ENCODE measurements around the gene TENT5C.

DNA sequence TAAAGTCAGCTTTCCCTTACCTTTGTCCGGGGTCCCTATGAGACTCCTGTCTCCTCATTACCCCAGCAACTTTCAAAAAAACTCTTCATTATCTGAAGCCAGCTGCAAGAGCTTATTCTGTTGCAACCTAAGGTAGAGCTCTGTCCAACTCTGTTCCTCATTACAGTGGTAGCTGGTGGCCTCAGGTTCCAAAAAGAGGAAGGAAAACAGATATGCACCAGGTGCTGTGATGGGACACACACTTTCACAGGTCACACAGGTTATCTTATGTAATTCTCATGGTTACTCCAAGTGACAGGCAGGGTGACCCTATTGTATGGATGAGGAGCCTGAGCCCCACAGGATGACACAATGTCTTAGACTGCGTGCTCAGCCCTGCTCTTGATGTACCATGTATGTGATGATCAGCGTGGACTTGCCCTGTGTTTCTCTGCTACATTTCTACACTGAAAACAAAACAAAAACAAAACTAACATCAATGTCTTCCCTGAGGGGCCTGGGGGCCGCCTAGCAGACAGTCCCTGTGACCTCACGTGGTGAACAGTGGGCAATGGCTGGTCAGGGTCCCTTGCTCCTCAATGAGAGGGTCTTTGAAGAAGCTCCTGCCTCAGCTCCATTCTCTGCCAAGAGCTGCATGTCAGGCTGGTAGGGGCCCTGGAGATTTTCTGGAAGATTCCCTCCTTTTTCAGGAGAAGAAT is 9.7 kb upstream of the TENT5C start:
- TF ChIP-seq, protein P1, sequence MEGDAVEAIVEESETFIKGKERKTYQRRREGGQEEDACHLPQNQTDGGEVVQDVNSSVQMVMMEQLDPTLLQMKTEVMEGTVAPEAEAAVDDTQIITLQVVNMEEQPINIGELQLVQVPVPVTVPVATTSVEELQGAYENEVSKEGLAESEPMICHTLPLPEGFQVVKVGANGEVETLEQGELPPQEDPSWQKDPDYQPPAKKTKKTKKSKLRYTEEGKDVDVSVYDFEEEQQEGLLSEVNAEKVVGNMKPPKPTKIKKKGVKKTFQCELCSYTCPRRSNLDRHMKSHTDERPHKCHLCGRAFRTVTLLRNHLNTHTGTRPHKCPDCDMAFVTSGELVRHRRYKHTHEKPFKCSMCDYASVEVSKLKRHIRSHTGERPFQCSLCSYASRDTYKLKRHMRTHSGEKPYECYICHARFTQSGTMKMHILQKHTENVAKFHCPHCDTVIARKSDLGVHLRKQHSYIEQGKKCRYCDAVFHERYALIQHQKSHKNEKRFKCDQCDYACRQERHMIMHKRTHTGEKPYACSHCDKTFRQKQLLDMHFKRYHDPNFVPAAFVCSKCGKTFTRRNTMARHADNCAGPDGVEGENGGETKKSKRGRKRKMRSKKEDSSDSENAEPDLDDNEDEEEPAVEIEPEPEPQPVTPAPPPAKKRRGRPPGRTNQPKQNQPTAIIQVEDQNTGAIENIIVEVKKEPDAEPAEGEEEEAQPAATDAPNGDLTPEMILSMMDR (IDR thresholded peaks at IDR 0.05; ENCODE audit: insufficient read depth, low read length) = no peak
- TF ChIP-seq POLR2AphosphoS5 (IDR thresholded peaks at IDR 0.05; ENCODE audit: low read depth) (peak; percentile 82), SPI1 (IDR thresholded peaks at IDR 0.05; ENCODE audit: borderline replicate concordance, low read depth) (peak; percentile 90), GABPA (IDR thresholded peaks at IDR 0.05; ENCODE audit: low read depth) (no peak)
